GM18951 (cell line): ENCODE measurements around the gene ABCG2.

Experiments used
- POLR2A ChIP-seq: IDR thresholded peaks from 4 replicates; pipeline ENCODE4 v1.6.1; 2011; ENCODE audit warnings: mild to moderate bottlenecking; ENCODE audit not compliant: insufficient read length, insufficient read depth; ENCODE audit errors: extremely low read depth
- in situ Hi-C: fragments of 300-500 bp; cut with MboI; formaldehyde crosslinking; loops from one replicate; pipeline ENCODE4 v1.12.0; 2022; ENCODE audit warnings: low sequenced_read_pairs, mixed read lengths, inconsistent platforms; ENCODE audit not compliant: unreplicated experiment

The ABCG2 gene

GRCh38 chr4:88158489-88159228 lies at the start of gene ABCG2:
ABCG2 (minus strand) TSS chr4:88158639; CDS start chr4:88139995, 18,644 bp downstream.
- TF ChIP-seq POLR2A, result no peak
- in situ Hi-C loops, result no loop called here

GRCh38 chr4:88208156-88208555 lies 49.7 kb upstream of the ABCG2 start:
- in situ Hi-C loops, result loop anchor here (10.0 to 25.0 kb wide), 4 partner anchors 173 to 521 kb away; partner anchors contain the start of gene MEPE
- no peak for TF ChIP-seq POLR2A

GRCh38 chr4:88207171-88207570 lies 48.7 kb upstream of the ABCG2 start:
- no peak for TF ChIP-seq POLR2A
- in situ Hi-C loops, result loop anchor here (10.0 to 25.0 kb wide), 4 partner anchors 172 to 520 kb away; partner anchors contain the start of gene MEPE

GRCh38 chr4:88204882-88205281 lies 46.4 kb upstream of the ABCG2 start:
- in situ Hi-C loops, result loop anchor here (10.0 to 25.0 kb wide), 4 partner anchors 170 to 518 kb away; partner anchors contain the start of gene MEPE
- TF ChIP-seq POLR2A, result no peak

GRCh38 chr4:88202443-88202842 lies 44.0 kb upstream of the ABCG2 start:
- TF ChIP-seq POLR2A, result no peak
- in situ Hi-C loops, result loop anchor here (10.0 to 25.0 kb wide), 4 partner anchors 168 to 515 kb away; partner anchors contain the start of gene MEPE

- no peak for TF ChIP-seq POLR2A
- in situ Hi-C loops, result loop anchor here (10.0 to 25.0 kb wide), 4 partner anchors 165 to 513 kb away; partner anchors contain the start of gene MEPE
These were observed 41.7 kb upstream of the ABCG2 start for GRCh38 chr4:88200186-88200585.

GRCh38 chr4:88196523-88197185 lies 38.2 kb upstream of the ABCG2 start:
- in situ Hi-C loops, result no loop called here
- no peak for TF ChIP-seq POLR2A

- in situ Hi-C loops, result no loop called here
- no peak for TF ChIP-seq POLR2A
These were observed 37.5 kb upstream of the ABCG2 start for GRCh38 chr4:88196013-88196365.

GRCh38 chr4:88195328-88196012 lies 37.0 kb upstream of the ABCG2 start:
- in situ Hi-C loops, result no loop called here
- TF ChIP-seq POLR2A, result no peak

- TF ChIP-seq POLR2A, result no peak
- in situ Hi-C loops, result no loop called here
These were observed 33.0 kb upstream of the ABCG2 start for GRCh38 chr4:88191404-88191803.

- in situ Hi-C loops, result no loop called here
- no peak for TF ChIP-seq POLR2A
These were observed 31.6 kb upstream of the ABCG2 start for GRCh38 chr4:88189881-88190585.

- in situ Hi-C loops, result no loop called here
- TF ChIP-seq POLR2A, result no peak
These were observed 30.9 kb upstream of the ABCG2 start for GRCh38 chr4:88189418-88189738.
